NCI-H2171 treated with DMSO at 0.1 percent for 48 hours (cell line): ENCODE results near the gene NRXN3.

Experiments
- DNase-seq: peaks from one replicate; lab custom pipeline; 2025; lab: John Stamatoyannopoulos, UW

The NRXN3 gene

GRCh38 chr14:78242086-78242485 lies 71.9 kb downstream of the NRXN3 start:
- no peak for DNase-seq

- DNase-seq, result no peak
Measured at GRCh38 chr14:78243187-78243586, 73.0 kb downstream of the NRXN3 start.

GRCh38 chr14:78245238-78245637 lies 75.1 kb downstream of the NRXN3 start:
- DNase-seq, result peak; percentile 87

- no peak for DNase-seq
Measured at GRCh38 chr14:78248501-78249090, 78.4 kb downstream of the NRXN3 start.

GRCh38 chr14:78251308-78251707 lies 81.1 kb downstream of the NRXN3 start:
- no peak for DNase-seq

- DNase-seq, result no peak
Measured at GRCh38 chr14:78253986-78254385, 83.8 kb downstream of the NRXN3 start.

GRCh38 chr14:78254911-78255461 lies 84.8 kb downstream of the NRXN3 start:
- peak; percentile 87 for DNase-seq

- DNase-seq, result no peak
Measured at GRCh38 chr14:78259831-78260230, 89.7 kb downstream of the NRXN3 start.

GRCh38 chr14:78278464-78279250 lies 108.5 kb downstream of the NRXN3 start:
- DNase-seq, result peak; percentile 80

GRCh38 chr14:78282437-78282836 lies 112.3 kb downstream of the NRXN3 start:
- no peak for DNase-seq

- DNase-seq, result no peak
Measured at GRCh38 chr14:78286210-78286609, 116.0 kb downstream of the NRXN3 start.

- no peak for DNase-seq
Measured at GRCh38 chr14:78292003-78292402, 121.8 kb downstream of the NRXN3 start.

GRCh38 chr14:78297858-78298257 lies 127.7 kb downstream of the NRXN3 start:
- DNase-seq, result no peak

- DNase-seq, result no peak
Measured at GRCh38 chr14:78298298-78298697, 128.1 kb downstream of the NRXN3 start.

- DNase-seq, result peak; percentile 53
Measured at GRCh38 chr14:78302841-78303240, 132.7 kb downstream of the NRXN3 start.

- peak; percentile 96 for DNase-seq
Measured at GRCh38 chr14:78307671-78308070, 137.5 kb downstream of the NRXN3 start.

GRCh38 chr14:78308079-78308478 lies 137.9 kb downstream of the NRXN3 start:
- DNase-seq, result peak; percentile 94

GRCh38 chr14:78310272-78310671 lies 140.1 kb downstream of the NRXN3 start:
- no peak for DNase-seq

- DNase-seq, result no peak
Measured at GRCh38 chr14:78313499-78313898, 143.3 kb downstream of the NRXN3 start.

GRCh38 chr14:78314484-78314883 lies 144.3 kb downstream of the NRXN3 start:
- no peak for DNase-seq

GRCh38 chr14:78316052-78316451 lies 145.9 kb downstream of the NRXN3 start:
- peak; percentile 57 for DNase-seq

- DNase-seq, result no peak
Measured at GRCh38 chr14:78316786-78317185, 146.6 kb downstream of the NRXN3 start.

GRCh38 chr14:78319406-78319805 lies 149.2 kb downstream of the NRXN3 start:
- DNase-seq, result no peak
